CD4-positive, alpha-beta T cell treated with Interleukin-17A for 4 hours (primary cell): ENCODE results near the gene PRDM16.

Experiments used
- DNase-seq: peaks from one replicate; pipeline ENCODE4 v3.0.0-alpha.2; 2020; ENCODE audit warnings: mixed read lengths

PRDM16 gene

GRCh38 chr1:3215198-3216014 lies 146.4 kb downstream of the PRDM16 start:
- DNase-seq: no peak

GRCh38 chr1:3216015-3216391 lies 147.0 kb downstream of the PRDM16 start:
- no peak for DNase-seq

- DNase-seq: no peak
Observed at GRCh38 chr1:3217181-3217641, 148.2 kb downstream of the PRDM16 start.

GRCh38 chr1:3217979-3218679 lies 149.1 kb downstream of the PRDM16 start:
- no peak for DNase-seq

- no peak for DNase-seq
Observed at GRCh38 chr1:3219005-3219790, 150.2 kb downstream of the PRDM16 start.

- no peak for DNase-seq
Observed at GRCh38 chr1:3219791-3220467, 150.9 kb downstream of the PRDM16 start.

GRCh38 chr1:3221112-3222041 lies 152.4 kb downstream of the PRDM16 start:
- no peak for DNase-seq

- DNase-seq: no peak
Observed at GRCh38 chr1:3222042-3222692, 153.2 kb downstream of the PRDM16 start.

GRCh38 chr1:3225661-3226060 lies 156.7 kb downstream of the PRDM16 start:
- no peak for DNase-seq

- no peak for DNase-seq
Observed at GRCh38 chr1:3226191-3226590, 157.2 kb downstream of the PRDM16 start.

GRCh38 chr1:3226701-3227350 lies 157.8 kb downstream of the PRDM16 start:
- no peak for DNase-seq

GRCh38 chr1:3227351-3227704 lies 158.3 kb downstream of the PRDM16 start:
- DNase-seq: no peak

- no peak for DNase-seq
Observed at GRCh38 chr1:3227893-3228292, 158.9 kb downstream of the PRDM16 start.

GRCh38 chr1:3229081-3229725 lies 160.2 kb downstream of the PRDM16 start:
- DNase-seq: no peak

- DNase-seq: no peak
Observed at GRCh38 chr1:3230553-3230952, 161.6 kb downstream of the PRDM16 start.

- no peak for DNase-seq
Observed at GRCh38 chr1:3231245-3231644, 162.2 kb downstream of the PRDM16 start.

GRCh38 chr1:3231826-3232225 lies 162.8 kb downstream of the PRDM16 start:
- DNase-seq: no peak

GRCh38 chr1:3233031-3233430 lies 164.0 kb downstream of the PRDM16 start:
- no peak for DNase-seq

- DNase-seq: no peak
Observed at GRCh38 chr1:3233551-3233950, 164.5 kb downstream of the PRDM16 start.

- no peak for DNase-seq
Observed at GRCh38 chr1:3234281-3234680, 165.3 kb downstream of the PRDM16 start.
